Astrocyte of the hippocampus (primary cell): ENCODE measurements around the gene TUBAL3.

Source experiments
- DNase-seq: peaks from one replicate; pipeline ENCODE4 v3.0.0; 2011; ENCODE audit warnings: low read depth, low spot score

The TUBAL3 gene

GRCh38 chr10:5404208-5405041, at the start of gene TUBAL3:
Gene TUBAL3, minus strand, starts transcription at chr10:5404828. Its CDS starts 36 bp downstream, at chr10:5404792.
- no peak for DNase-seq

GRCh38 chr10:5453749-5454489, 49.3 kb upstream of the TUBAL3 start:
- no peak for DNase-seq

GRCh38 chr10:5450605-5451384, 46.2 kb upstream of the TUBAL3 start:
- DNase-seq, result no peak

- peak; percentile 76 for DNase-seq
Observed at GRCh38 chr10:5449823-5450222, 45.2 kb upstream of the TUBAL3 start.

- no peak for DNase-seq
Observed at GRCh38 chr10:5449227-5449626, 44.6 kb upstream of the TUBAL3 start.

GRCh38 chr10:5448333-5449001, 43.8 kb upstream of the TUBAL3 start:
- DNase-seq, result no peak

GRCh38 chr10:5447611-5448071, 43.0 kb upstream of the TUBAL3 start:
- no peak for DNase-seq

- DNase-seq, result no peak
Observed at GRCh38 chr10:5447056-5447455, 42.4 kb upstream of the TUBAL3 start.

GRCh38 chr10:5446390-5446926, 41.8 kb upstream of the TUBAL3 start:
- peak; percentile 94 for DNase-seq

- DNase-seq, result no peak
Observed at GRCh38 chr10:5445006-5445405, 40.4 kb upstream of the TUBAL3 start.

- no peak for DNase-seq
Observed at GRCh38 chr10:5443429-5443828, 38.8 kb upstream of the TUBAL3 start.

- DNase-seq, result no peak
Observed at GRCh38 chr10:5442990-5443370, 38.4 kb upstream of the TUBAL3 start.

- peak; percentile 64 for DNase-seq
Observed at GRCh38 chr10:5442065-5442989, 37.7 kb upstream of the TUBAL3 start.

GRCh38 chr10:5441106-5441505, 36.5 kb upstream of the TUBAL3 start:
- no peak for DNase-seq

- no peak for DNase-seq
Observed at GRCh38 chr10:5440206-5440605, 35.6 kb upstream of the TUBAL3 start.

- no peak for DNase-seq
Observed at GRCh38 chr10:5435328-5435727, 30.7 kb upstream of the TUBAL3 start.

- DNase-seq, result peak; percentile 76
Observed at GRCh38 chr10:5434017-5434753, 29.6 kb upstream of the TUBAL3 start.

- no peak for DNase-seq
Observed at GRCh38 chr10:5433182-5433581, 28.6 kb upstream of the TUBAL3 start.

GRCh38 chr10:5428133-5428532, 23.5 kb upstream of the TUBAL3 start:
- DNase-seq, result no peak
